C4-2B (cell line): Measurements from ENCODE around the gene SLC30A1.

Experiments used
- H3K27ac ChIP-seq: fragments of 450-650 bp; 2 replicates; pipeline ENCODE4 v1.5.1; 2017
- ZFX ChIP-seq: fragments of 450-650 bp; IDR thresholded peaks from 2 replicates; pipeline ENCODE4 v1.6.1; 2017
- TF ChIP-seq, protein P1 (sequence below): fragments of 450-650 bp; conservative IDR thresholded peaks from 2 replicates; pipeline ENCODE4 v1.5.1; 2017; ENCODE audit warnings: mild to moderate bottlenecking

Gene SLC30A1

DNA sequence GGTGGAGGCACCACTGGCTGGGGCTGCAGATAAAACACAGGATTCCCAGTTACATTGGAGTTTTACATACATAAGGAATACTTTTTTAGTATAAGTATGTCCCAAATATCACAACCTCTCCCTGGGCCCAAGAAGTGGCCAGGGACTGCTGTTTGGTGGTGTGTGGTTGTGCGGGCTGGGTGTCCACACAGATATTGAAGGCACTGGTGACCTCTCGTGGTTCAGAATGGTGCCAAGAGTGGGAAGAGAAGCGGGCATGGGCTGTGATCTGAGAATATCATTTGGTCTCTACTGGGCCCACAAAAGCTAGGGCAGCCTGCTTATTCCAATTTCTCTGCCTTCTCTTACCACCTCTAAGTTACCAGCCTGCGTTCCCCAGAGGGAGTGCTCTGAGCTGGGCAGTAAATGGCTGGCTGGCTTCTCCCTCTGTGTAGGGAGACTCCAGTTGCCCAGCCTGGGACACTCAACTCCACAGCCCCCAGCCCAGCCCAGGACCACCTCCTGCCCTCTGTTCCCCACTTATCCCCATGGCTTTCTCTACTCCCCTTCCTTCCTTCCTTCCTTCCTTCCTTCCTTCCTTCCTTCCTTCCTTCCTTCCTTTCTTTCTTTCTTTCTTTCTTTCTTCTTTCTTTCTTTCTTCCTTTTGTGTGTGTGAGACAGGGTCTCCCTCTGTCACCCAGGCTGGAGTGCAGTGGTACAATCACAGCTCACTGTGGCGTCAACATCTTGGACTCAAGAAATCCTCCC lies 44.2 kb downstream of the SLC30A1 start:
- H3K27ac ChIP-seq, result no peak overlapping the region
- no peak for TF ChIP-seq ZFX
- TF ChIP-seq, protein P1, sequence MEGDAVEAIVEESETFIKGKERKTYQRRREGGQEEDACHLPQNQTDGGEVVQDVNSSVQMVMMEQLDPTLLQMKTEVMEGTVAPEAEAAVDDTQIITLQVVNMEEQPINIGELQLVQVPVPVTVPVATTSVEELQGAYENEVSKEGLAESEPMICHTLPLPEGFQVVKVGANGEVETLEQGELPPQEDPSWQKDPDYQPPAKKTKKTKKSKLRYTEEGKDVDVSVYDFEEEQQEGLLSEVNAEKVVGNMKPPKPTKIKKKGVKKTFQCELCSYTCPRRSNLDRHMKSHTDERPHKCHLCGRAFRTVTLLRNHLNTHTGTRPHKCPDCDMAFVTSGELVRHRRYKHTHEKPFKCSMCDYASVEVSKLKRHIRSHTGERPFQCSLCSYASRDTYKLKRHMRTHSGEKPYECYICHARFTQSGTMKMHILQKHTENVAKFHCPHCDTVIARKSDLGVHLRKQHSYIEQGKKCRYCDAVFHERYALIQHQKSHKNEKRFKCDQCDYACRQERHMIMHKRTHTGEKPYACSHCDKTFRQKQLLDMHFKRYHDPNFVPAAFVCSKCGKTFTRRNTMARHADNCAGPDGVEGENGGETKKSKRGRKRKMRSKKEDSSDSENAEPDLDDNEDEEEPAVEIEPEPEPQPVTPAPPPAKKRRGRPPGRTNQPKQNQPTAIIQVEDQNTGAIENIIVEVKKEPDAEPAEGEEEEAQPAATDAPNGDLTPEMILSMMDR, result no peak

DNA sequence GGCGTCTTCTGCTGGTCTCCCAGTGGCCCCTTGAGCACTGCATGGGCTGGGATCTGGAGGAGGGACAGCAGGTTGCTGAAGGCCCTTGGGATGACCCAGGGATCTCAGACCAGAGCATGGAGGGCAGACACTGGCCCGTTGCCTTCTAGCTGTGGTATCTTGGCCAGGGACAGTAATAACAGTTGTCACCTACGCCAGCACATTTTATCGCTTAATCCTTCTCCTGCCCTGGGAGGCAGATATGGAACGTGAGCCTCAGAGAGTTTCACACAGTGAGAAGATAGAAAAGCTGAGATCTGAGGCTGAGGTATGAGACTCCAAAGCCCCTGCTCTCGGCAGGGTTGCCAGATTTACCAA lies 46.9 kb downstream of the SLC30A1 start:
- no peak overlapping the region for H3K27ac ChIP-seq
- TF ChIP-seq, protein P1, result no peak

DNA sequence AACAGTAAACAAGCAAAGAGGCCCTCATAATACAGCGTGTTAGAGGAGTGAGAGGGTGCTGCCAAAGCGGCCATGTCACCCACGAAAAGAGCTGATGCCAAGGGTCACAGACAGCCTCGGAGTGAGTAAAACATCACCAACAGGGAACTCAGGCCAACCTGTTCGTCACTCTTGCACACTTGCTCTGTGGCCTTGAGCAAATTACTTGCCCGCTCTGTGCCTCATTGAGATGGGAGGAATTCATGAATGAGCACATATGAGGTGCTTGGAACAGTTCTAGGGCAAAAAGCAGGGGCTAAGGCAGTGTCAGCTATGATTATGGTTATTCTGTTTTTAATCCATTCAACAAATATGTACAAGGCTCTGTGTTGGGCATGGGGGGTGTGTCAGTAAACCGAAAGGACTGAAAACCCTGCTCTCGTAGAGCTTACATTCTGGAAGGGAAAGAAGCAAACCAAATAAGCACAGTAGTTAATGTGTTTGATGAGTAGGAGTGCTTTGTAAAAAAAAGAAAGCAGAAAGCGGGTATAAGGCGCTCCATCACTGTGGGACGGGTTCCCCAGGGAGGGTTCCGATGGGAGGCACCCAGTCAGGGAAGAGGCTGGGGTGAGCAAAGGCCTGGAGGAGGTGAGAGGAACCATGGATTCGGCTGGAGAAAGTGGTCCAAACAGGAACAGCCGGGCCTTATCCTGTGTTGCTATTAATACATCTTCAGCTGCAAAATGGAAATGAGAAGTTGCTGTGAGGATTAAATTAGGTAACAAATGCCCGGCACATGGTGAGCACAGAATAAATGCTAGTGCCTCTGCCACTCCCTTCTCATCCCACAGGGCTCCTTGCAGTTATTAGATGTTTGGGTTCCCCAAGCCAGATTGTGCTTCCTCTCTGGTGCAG lies 47.5 kb downstream of the SLC30A1 start:
- TF ChIP-seq ZFX, result no peak
- TF ChIP-seq, protein P1, result no peak
- H3K27ac ChIP-seq, result no peak overlapping the region

DNA sequence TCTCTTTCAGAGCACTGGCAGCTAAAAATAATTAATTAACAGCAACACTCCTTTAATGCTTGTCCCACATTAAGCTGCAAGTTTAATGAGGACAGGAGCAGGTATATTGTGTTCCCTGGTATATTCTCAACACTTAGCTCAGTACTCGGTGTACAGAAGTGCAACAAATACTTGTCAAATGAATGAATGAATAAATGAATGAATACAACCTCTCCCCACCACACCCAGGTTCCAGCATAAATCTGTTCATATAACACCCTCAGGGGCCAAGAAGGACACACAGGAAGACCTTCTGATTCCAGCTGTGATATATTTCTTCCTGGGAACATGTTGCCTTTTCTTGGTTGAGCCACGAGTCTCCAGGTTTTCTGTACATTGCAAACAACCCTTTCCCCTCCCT lies 48.9 kb downstream of the SLC30A1 start:
- no peak overlapping the region for H3K27ac ChIP-seq

DNA sequence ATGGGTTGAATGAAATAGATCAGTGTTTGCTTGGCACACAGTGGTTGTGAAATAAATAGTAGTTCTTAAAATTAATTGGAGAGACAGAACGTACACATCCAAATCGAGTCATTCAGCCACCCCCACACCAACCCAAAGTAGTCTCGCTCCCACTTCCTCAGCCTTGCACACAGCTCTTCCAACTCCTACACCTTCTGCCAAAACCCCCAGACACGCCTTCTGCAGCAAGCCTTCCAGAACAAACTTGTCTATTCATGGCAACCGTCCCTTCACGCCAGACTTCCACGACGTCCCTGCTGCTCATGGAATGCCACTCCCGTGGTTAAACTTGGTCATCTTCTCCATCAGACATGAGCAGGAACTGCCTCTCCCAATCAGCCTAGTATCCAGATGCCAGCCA lies 49.5 kb downstream of the SLC30A1 start:
- TF ChIP-seq, protein P1, result no peak
- no peak for TF ChIP-seq ZFX

More for the DNA sequence above, 48.9 kb downstream of the SLC30A1 start:
- no peak for TF ChIP-seq ZFX
- TF ChIP-seq, protein P1, result no peak

DNA sequence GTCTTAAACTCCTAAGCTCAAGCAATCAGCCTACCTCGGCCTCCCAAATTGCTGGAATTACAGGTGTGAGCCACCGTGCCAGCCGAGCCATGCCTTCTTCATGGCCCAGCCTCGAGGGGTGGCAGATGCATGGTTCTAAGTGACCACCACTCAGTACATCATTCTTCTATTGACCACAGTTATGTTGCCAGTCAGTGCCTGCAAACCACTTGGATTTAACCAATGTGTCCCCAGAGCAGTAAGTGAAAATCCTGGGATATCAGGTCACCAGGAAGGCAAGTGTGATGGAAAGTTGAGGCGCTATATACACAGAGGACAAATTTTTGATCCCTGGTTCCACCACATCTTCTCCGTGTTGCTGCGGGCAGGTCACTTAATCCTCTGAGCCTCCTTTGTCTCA lies 50.0 kb downstream of the SLC30A1 start:
- no peak for TF ChIP-seq ZFX
- TF ChIP-seq, protein P1, result no peak
- H3K27ac ChIP-seq, result no peak overlapping the region

More for the DNA sequence above, 49.5 kb downstream of the SLC30A1 start:
- H3K27ac ChIP-seq, result no peak overlapping the region

DNA sequence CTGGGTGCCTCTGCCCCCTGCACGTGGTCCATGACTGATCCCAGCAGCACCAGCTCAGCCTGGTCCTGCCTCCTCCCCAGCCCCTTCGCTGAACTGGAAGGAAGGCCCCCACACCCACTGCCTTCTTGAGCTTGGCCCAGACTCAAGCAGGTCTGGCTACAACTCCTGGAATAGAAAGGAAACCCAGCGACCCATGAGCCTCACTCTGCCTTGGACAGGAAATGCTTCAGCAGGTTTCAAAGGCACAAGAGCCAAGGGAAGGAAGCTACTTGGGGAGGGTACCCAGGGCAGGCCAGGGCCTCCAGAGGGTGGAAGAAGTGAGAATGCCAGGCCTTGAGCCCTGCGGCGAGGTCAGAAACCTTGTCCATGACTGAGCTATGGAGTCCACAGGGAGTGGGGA lies 51.1 kb downstream of the SLC30A1 start:
- H3K27ac ChIP-seq, result no peak overlapping the region
- TF ChIP-seq, protein P1, result no peak
- no peak for TF ChIP-seq ZFX
